ENCODE results near the gene PIP4K2C.

PIP4K2C gene

DNA sequence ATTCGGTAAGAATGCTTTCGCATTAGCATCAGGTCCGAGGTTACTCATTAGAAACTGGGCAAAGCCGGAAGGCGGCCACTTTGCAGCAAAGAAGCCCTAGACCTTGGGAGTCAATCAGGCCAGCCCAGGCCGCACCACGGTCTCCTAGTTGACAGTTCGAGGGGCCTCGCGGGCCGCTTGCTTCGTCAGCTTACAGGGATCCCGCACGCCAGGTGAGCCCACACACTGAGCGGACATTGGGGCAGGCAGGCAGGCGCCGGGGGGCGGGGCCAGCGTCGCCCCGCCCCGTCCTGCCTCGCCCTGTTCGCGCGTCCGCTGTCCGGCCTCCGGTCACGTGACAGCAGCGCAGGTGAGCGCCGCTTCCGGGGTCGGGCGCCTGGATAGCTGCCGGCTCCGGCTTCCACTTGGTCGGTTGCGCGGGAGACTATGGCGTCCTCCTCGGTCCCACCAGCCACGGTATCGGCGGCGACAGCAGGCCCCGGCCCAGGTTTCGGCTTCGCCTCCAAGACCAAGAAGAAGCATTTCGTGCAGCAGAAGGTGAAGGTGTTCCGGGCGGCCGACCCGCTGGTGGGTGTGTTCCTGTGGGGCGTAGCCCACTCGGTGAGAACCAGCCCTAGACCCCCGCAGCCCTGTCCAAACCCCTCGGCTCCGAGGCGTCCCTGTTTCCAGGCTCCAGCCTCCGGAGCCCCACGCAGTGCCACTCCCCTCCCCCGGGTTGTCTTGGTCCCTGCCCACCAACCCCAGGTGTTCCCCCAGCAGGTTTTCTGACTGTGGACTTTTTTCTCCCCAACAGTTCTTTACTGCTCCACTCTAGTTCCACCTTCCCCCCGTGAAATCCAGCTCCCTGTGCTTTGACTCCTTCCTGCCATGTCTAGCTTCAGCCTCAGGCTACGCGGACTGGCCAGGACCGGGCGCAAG lies at the start of gene PIP4K2C:
Gene PIP4K2C (plus strand): TSS at position 329 of the 918 bp plus-strand sequence. CDS start 98 bp downstream, at position 427.
- DNase-seq = peak; percentile 86

DNA sequence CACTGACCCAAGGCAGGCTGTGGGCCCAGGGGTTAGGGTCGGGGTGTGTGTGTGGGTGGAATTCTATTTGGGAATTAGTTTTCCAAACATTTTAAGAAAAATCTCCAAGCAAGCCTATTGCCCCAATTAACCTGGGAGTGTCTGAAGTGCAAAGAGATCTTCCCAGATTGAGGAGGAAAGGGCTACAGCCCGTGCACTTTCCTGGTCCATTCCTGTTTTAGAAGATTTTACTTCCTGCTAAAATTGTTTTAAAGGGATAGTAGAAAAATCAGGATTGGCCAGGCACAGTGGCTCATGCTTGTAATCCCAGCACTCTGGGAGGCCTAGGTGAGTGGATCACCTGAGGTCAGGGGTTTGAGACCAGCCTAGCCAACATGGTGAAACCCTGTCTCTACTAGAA lies 49.3 kb upstream of the PIP4K2C start:
- DNase-seq = no peak

DNA sequence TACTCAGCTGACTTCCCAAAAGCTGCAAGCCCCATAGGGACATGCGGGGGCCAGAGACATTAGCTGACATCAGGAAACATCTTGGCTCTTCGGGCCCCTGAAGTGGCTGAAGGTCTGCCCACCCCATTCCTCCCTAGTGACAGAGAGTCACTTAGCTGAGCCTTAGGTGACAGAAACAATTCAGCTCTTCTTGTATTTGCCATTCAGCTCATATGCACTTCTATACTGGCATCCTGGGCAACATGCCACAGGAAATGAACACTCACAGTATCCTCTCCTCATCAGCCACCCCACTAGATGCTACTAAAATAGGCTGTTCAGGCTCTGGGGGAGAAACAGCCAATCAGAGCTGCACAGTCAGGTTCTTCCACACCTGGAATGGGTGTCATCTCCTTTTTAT lies 47.4 kb upstream of the PIP4K2C start:
- DNase-seq = no peak

DNA sequence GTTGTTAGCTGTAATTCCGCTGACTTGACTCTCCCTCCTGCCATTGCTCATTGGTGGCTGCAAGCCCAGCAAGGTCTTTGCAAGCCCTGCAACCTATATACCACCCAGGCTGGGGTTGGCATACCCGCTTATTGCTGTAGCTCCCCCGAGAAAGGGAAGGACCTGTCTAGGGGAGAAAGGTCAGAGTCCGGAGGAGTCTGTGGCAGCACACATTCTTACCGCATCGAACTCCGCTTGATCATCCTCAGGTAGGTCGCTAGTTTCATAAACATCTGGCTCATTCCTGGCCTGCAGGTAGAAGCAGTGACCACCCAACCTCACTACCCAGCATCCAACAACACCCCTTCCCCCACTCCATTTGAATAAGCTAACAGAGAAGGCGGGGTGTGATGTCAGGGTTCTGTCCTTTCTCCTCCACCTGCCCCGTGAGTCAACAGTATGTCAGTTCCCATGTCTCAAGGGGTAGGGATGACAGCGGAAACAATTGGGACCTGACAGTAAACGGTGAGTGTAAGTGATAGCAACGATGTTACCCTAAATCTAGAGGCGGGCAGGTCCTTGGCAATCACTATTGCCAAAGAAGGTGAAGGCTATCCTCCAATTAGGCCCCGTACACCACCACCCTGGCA lies 45.1 kb upstream of the PIP4K2C start:
- DNase-seq = no peak

DNA sequence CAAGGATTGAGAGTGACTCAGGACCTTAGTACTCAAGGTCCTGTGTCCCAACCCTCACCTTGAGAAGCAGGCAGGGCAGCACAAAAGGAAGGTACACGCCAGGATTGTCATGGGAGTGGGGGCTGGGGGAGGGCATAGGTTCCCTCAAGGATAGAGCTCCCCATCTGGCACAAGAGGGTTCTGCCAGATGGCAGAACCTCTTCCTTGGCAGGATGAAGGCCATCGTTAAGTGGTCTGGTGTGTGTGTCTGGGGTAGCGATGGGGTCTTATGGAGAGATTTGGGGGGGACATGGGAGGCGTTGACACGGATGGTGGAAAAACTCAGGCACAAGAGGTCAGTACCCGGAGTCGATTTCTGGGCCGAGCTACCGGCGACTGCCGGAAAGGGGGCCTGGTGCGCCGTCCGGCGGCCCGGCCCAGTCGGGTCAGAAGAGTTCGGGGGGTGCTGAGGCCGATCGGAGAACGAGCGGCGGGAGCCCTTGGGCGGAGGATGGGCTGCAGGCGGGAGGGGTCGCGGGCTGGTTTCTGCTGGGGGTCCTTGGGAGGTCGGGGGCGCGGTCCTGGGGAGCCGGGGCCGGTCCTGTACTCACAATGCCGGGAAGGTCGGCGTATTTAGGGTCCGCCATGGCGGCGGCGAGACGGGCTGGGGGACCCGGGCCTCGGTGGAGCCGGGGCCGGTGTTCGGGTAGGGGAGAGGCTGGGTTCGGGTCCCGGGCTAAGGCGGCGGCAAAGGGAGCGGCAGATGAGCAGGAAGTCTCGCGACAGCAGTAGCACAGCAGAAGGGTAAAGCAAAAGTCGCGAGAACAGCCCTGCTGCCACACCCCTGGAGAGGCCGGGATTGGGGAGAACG lies 44.3 kb upstream of the PIP4K2C start, which contains the start of gene DCTN2:
Gene DCTN2 (minus strand): TSS at position 755 of the 850 bp plus-strand sequence. CDS start 129 bp downstream, at position 626.
- peak; percentile 98 for DNase-seq

DNA sequence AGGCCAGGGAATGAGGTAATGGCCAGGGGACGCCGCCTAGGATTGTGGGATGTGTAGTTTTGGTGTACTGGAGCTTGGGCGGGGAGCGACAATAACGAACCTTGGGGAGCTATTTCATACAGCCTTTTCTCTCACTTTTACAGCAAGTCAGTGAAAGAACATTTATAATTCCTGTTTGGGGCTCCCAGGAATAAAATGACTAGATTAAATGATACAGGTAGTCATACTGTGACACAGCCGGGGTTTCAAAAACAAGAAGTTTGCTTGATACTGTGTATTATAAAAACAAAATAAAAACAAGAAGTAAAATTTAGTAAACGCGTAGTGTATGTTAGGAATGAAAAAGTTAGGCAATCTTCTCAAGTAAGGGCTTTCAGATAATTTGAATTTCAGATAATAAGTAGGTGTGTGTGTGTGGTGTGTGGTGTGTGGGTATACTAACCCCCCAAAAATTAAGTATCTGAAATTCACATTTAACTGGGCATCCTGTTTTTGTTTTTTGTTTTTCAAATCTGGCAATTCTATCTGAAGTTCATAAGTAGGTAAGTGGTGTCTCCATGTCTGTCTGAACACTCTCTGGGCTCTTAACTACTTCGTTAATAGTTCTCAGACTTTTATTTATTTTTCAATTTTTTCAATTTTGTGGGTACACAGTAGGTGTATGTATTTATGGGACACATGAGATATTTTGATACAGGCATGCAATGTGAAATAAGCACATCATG lies 43.5 kb upstream of the PIP4K2C start:
- DNase-seq = no peak

DNA sequence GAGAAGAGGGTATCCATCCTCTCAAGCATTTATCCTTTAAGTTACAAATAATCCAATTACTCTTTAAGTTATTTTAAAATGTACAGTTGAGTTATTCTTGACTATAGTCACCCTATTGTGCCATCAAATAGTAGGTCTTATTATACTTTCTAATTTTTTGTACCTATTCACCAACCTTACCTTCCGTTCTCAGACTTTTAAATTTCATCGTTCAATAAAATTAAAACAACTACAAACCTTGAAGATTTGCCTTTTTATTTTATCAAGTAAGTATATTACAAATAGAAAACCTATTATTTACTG lies 43.0 kb upstream of the PIP4K2C start:
- DNase-seq = no peak

DNA sequence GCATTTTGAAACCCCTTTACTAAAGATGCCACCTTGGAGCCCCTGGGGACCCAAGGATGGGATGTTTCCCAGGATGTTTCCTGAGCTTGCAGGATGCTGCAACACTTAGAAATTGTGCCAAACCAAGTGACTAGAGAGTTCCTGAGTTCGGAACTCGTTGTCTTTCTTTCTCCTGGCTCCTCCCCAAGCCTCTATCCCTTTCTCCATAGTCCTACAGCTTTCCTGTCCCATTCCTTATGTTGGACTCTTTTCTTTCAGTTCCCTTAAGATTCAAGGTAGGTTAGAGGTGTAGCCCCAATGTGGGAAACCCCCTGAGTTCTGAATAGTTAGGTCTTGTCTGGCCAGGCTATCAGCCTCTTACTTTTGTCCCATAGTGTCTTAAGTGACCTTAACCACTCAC lies 42.5 kb upstream of the PIP4K2C start:
- DNase-seq = no peak

DNA sequence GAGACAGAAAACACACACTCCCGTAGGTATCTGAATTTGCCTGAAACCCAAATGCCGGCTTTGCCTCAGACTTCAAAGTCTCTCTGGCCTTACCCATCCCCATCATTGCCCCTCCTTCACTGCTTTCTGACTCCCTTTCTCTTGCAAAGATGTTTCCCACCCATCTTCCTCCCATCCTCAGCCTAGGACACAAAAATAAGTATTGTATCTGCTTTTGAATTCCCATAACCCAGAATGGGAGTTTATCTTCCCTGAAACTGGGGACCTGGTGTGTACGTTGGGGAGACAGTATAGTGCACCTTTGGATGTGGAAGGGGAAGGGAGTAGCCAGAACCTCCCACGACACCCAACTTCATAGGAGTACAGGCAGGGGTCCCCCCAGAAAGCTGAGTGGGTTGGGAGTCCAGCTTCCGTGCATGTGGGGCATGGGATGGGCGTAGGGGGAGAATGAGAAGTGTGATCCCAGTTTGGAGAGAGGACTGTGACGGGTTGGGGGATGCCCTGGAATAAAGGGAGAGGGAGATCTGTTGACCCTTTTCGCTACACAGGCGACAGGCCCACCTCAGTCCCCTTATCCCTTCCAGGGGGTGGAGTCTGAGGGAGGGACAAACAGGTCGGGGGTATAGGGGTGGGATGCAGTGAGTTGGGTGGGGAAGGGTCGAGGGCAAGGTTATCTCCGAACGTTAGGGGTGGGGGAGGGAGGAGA lies 41.6 kb upstream of the PIP4K2C start:
- DNase-seq = no peak

DNA sequence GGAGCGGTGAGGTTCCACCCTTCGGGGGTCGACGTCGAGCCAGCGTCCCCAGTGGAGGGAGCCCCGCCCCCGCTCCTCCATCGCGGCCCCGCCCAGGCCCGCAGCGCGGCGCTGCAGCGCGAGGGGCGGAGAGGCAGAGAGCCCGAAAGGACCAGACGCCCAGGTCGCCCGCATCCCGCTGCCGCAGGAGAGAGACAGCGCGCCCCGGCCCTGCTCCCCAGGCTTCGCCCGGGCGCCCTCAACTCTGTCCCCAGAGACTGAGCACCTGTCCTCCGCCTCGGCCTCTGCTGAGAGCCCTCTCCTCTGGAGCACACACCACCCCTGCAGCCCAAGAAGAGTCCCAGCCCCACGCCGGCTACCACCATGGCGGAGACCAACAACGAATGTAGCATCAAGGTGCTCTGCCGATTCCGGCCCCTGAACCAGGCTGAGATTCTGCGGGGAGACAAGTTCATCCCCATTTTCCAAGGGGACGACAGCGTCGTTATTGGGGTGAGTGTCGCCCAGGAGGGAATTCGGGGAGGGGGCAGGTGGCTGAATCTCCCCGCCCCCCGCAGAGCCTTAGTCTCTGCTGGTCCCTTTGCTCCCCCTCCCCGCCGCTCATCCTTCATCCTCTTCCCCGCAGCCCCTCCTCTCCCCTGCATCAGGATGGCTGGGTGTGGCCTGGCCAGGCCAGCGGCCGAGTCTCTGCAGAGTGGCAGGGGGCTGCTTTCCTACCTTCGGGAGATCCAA lies 40.9 kb upstream of the PIP4K2C start, which contains the start of gene KIF5A:
Gene KIF5A (plus strand): TSS at position 136 of the 732 bp plus-strand sequence. CDS start 228 bp downstream, at position 364.
- peak; percentile 52 for DNase-seq

DNA sequence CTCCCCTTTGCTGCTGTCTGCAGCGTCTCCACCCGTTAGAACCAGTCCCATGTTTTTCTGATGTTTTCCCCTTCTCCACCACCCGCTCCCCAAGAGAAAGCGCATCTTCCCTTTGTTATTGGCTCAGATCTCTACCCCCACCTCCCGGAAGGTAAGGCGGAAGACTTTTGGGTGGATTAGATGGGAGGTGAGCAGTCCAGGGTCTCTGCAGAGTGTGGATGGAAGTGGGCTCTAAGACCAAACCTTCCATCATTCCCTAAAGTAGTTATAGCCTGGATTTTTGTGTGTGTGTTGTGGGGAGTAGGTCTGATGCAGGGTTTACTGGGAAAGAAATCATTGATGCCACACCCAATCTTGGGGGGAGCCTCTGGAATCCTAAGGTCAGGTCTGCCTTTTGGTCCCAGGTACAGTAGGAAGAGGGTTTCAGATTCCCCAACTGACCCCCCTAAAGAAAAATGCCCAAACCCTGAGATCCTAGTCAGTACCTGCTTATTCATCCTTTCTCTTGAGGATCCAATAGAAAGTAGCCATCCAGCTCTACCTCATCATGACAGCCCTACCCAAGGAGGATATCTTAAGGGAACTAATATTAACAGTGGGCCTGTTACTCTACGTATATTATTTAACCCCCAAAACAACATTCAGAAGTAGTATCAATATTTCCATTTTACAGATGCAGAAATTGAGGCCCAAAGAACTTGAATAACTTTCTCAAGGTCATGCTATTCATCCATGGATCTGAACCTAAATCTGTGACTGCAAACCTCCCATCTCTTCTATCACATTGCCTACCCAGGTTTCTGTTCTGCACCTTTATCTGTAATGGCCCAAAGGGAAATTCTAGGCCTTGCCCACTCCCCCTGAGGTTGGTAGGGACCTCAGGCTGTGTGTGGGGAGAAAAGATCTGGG lies 40.1 kb upstream of the PIP4K2C start:
- no peak for DNase-seq

DNA sequence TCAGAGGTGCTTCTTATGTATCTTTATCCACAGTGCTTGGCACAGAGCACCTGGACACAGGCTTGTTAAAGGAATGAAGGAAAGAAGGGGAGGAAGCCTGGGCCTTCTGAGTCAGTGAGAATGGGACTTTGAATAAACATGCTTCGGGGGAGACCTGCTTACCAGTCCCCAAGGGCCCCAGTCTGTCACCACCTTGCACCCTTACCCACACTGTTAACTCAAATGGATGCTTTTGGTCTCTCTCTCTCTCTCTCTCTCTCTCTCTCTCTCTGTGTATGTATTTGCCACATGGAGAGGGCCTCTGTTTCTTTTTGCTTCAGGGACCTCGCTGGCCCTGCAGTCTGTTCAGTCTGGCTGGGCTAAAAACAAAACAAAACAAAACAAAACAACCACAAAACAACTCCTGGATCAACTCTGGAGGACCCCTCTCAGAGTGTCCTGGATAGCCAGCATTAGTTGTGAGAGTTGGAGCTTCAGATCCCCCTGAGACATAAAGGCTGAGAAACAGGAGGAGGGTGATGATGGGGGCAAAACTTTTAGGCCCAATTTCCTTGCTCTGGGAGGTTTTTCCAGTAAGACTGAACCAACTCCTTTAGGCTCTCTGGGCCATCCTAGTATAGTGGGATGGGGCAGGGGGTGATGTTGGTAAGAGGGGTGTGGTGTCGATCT lies 39.2 kb upstream of the PIP4K2C start:
- DNase-seq = no peak

DNA sequence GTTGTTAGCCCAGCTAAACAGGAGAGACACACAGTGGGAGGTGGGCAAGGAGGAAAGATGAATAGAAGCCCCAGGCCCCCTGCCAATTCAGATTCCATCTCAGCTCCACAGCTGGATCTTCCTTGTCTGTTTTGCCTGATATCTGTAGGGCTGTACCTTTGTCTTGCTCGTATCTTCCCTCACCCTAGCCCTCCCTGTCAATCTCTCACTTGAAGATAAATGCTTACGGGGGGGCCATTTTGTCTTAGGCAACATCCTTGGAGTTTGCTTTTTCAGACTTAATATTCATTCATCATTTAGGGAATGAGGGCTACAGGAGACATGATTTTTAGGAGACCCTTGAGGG lies 38.7 kb upstream of the PIP4K2C start:
- no peak for DNase-seq

DNA sequence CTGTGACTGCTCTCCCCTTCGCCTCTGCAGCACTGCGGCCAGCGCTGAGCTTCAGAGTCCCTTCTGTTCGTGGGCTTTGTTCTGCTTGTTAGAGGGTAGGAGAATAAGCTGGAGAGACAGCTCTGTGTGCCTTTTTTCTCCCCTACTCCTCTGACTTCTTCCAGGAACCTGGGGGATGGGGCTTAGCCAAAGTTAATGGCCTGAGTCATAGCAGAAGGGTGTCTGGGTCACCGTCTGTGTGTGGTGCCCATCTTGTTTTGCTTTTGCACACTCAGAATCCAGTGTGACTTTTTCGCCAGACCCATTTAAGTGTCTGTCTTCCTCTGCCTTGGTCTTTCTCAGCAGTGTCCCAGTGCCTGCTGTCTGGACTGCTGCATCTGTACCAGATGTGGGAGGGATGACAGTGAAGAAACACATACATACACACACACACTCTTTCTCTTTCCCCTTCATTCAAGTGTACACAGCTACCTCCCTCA lies 38.1 kb upstream of the PIP4K2C start:
- no peak for DNase-seq

DNA sequence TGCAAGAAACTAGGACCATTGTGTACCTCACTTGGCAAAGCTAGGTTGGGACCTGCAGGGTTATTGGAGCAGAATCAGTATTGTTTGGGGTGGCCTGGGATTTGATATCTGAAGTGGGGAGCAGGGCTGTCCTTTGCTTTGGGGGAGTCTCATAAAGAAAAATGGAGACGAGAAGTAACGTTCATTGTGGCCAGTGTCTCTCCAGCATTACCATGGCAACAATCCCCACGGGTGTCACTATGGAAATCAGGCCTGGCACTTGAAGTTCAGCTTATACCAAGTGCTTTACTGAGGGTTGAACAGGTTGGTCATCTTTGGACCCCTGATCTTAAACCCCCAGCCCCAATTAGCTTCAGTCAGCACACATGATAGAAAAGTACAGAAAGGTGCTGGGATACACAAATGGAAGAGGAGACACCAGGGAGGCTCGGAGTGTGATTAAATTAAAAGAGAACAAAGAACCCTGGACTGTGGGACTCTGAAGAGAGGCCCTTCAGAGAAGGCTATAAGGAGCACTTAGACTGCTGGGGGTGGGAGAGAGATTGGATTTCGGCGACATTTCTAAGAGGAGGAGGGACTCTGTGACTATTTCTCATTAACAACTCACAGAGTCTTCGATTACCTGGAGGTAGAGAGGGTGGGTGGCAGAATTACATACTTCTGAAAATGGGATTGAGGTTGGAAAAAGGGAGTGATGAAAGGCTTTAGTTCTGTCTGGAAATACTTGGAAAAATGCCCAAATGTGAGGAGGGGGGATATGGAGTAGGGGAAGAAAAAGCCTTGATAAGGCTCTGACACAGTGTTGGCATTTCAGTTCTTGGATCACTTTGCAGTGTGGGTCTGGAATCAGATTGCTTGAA lies 37.4 kb upstream of the PIP4K2C start:
- DNase-seq = no peak

DNA sequence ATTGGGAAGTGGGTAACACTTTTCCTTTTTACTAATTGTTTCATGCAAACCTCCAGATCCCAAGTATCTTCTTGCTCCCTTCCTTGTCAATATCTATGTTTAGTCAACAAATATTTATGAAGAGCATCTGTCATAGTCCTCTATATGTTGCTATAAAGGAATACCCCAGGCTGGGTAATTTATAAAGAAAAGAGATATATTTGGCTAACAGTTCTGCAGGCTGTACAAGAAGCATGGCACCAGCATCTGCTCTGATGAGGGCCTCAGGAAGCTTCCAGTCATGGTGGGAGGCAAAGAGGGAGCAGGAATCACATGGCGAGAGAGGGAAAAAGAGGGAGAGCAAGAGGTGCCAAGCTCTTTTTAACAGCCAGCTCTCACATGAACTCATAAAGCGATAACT lies 36.5 kb upstream of the PIP4K2C start:
- DNase-seq = no peak

DNA sequence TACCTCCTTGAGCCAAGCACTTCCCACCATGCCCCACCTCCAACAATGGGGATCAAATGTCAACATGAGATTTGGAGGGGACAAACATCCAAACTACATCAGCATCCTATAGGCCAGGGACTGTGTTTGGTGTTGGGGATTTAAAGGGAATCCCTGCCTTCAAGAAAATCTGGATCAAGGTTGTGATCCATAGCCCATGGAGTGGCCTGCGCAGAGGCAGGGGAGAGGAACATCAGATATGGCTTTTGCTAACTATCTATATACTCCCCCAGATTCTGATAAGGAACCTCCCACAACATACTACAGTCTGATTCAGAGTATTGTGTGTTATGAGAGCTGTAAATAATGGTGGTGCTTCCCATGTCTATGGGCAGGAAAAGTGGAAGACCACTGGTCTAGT lies 36.1 kb upstream of the PIP4K2C start:
- no peak for DNase-seq

DNA sequence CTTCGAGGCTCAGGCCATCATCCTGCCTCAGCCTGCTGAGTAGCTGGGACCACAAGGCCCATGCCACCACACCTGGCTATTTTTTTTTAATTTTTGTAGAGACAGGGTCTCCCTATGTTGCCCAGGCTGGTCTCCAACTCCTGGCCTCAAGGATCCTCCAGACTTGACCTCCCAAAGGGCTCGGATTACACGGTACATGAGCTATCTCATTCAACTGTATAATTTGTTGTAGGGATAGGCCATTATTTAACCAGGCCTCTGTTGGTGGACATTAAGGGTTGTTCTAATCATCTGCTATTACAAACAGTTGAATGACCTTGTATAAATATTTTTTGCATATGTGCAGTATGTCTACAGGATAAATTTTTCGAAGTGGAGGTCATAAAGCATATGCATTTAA lies 32.1 kb upstream of the PIP4K2C start:
- DNase-seq = no peak

Measured in activated CD4-positive, alpha-beta T cell treated with anti-CD3 and anti-CD28 coated beads, Interleukin-2, amount 50 U/mL, for 16 hours (primary cell).